GM10248 (cell line): Measurements from ENCODE around the gene STEAP1B.

ENCODE experiments used
- CTCF ChIA-PET: fragments of 300-600 bp; sonication (Branson Sonifier 250); formaldehyde crosslinking; extraction: SDS; loops from one replicate; lab custom pipeline; 2021; ENCODE audit warnings: antibody characterized with exemption; lab: Yijun Ruan, JAX
- POLR2A ChIA-PET: fragments of 350-650 bp; sonication (Branson Sonifier 250); formaldehyde crosslinking; extraction: SDS; loops from one replicate; lab custom pipeline; 2020; ENCODE audit warnings: antibody characterized with exemption; lab: Yijun Ruan, JAX
- DNase-seq: peaks from one replicate; pipeline ENCODE4 v3.0.0; 2012; ENCODE audit errors: extremely low spot score
- CTCF ChIP-seq: IDR thresholded peaks from 2 replicates; pipeline ENCODE4 v1.5.1; 2012; ENCODE audit warnings: mild to moderate bottlenecking, low read depth; ENCODE audit errors: extremely low read depth, missing control alignments, control extremely low read depth

STEAP1B gene

GRCh38 chr7:22430457-22430856 lies 69.5 kb downstream of the STEAP1B start:
- no peak for TF ChIP-seq CTCF
- no peak for DNase-seq
- CTCF ChIA-PET, result interaction anchor here (1.9 to 2.3 kb wide), 3 partner anchors 9 to 15 kb away, joined by 4 to 6 read pairs (median 6); no protein-coding TSS in a partner anchor
- POLR2A ChIA-PET, result no interaction called here

GRCh38 chr7:22429386-22429785 lies 70.6 kb downstream of the STEAP1B start:
- DNase-seq, result no peak
- ChIA-PET POLR2A (no interaction called here), CTCF (interaction anchor here (1.3 kb wide), 1 partner anchor 15 kb away, joined by 4 read pairs; no protein-coding TSS in a partner anchor)
- no peak for TF ChIP-seq CTCF

- POLR2A ChIA-PET, result no interaction called here
- CTCF ChIA-PET, result interaction anchor here (1.0 kb wide), 1 partner anchor 11 kb away, joined by 3 read pairs; no protein-coding TSS in a partner anchor
Measured at GRCh38 chr7:22427855-22428254, 72.1 kb downstream of the STEAP1B start.

GRCh38 chr7:22427104-22427503 lies 72.9 kb downstream of the STEAP1B start:
- ChIA-PET POLR2A (no interaction called here), CTCF (interaction anchor here (1.0 to 1.8 kb wide), 3 partner anchors 9 to 18 kb away, joined by 3 to 4 read pairs (median 3); no protein-coding TSS in a partner anchor)
- DNase-seq, result no peak
- TF ChIP-seq CTCF, result no peak

More at GRCh38 chr7:22427855-22428254, 72.1 kb downstream of the STEAP1B start:
- TF ChIP-seq CTCF, result no peak
- DNase-seq, result no peak

- ChIA-PET CTCF (interaction anchor here (1.0 to 1.8 kb wide), 3 partner anchors 9 to 18 kb away, joined by 3 to 4 read pairs (median 3); no protein-coding TSS in a partner anchor), POLR2A (no interaction called here)
- no peak for DNase-seq
- TF ChIP-seq CTCF, result no peak
Measured at GRCh38 chr7:22426463-22427094, 73.4 kb downstream of the STEAP1B start.

- POLR2A ChIA-PET, result no interaction called here
- CTCF ChIA-PET, result interaction anchor here (0.9 to 1.8 kb wide), 2 partner anchors 10 to 35 kb away, joined by 3 to 4 read pairs; no protein-coding TSS in a partner anchor
- DNase-seq, result no peak
- TF ChIP-seq CTCF, result no peak
Measured at GRCh38 chr7:22425361-22425760, 74.6 kb downstream of the STEAP1B start.
